Duodenal mucosa (tissue), 2 donors: ENCODE results near the gene KIAA0319L.
"Not testable (repeated sequence)": the region's sequence is repeated elsewhere in the genome, so short reads cannot be mapped to it uniquely, and the experiment has no call there.

Source experiments
- H3K27ac ChIP-seq: one replicate; pipeline ENCODE4 v1.7.0; 2013; ENCODE audit warnings: low read depth, low read length
- H3K27me3 ChIP-seq, 2 donors: one replicate each; pipeline ENCODE4 v1.7.0; 2013; ENCODE audit warnings: low read length in 2 of 2, control low read depth in 1 of 2; ENCODE audit not compliant: insufficient read depth in 2 of 2, control insufficient read depth in 1 of 2
- H3K36me3 ChIP-seq, 2 donors: one replicate each; pipeline ENCODE4 v1.7.0; 2013; ENCODE audit warnings: low read length in 2 of 2, control low read depth in 1 of 2; ENCODE audit not compliant: insufficient read depth in 2 of 2, control insufficient read depth in 1 of 2
- H3K4me1 ChIP-seq, 2 donors: one replicate each; pipeline ENCODE4 v1.7.0; 2013; ENCODE audit warnings: low read length in 2 of 2, control low read depth in 1 of 2; ENCODE audit not compliant: insufficient read depth in 2 of 2, control insufficient read depth in 1 of 2
- H3K4me3 ChIP-seq, 2 donors: one replicate each; pipeline ENCODE4 v1.7.0; 2013; ENCODE audit warnings: low read length in 2 of 2, low read depth in 1 of 2
- H3K9ac ChIP-seq, 2 donors: one replicate each; pipeline ENCODE4 v1.7.0; 2013; ENCODE audit warnings: low read length in 2 of 2, low read depth in 1 of 2
- H3K9me3 ChIP-seq, 2 donors: one replicate each; pipeline ENCODE4 v1.7.0; 2013; ENCODE audit warnings: low read length in 2 of 2, control low read depth in 1 of 2; ENCODE audit not compliant: control insufficient read depth in 1 of 2

The KIAA0319L gene

GRCh38 chr1:35470977-35471613, 86.1 kb downstream of the KIAA0319L start:
- Histone ChIP-seq H3K27ac (no peak overlapping the region), H3K4me1 (no peaks in the 10 kb centered on the region), H3K27me3 (no peaks in the 10 kb centered on the region), H3K36me3 (peaks cover 21 to 45% of the 10 kb centered on the region in 2 donors), H3K4me3 (no peak overlapping the region), H3K9me3 (no peaks in the 10 kb centered on the region), H3K9ac (no peak overlapping the region)

- H3K27ac ChIP-seq, result no peak overlapping the region
- H3K4me3 ChIP-seq, result no peak overlapping the region
- H3K27me3 ChIP-seq, result no peaks in the 10 kb centered on the region
- H3K9me3 ChIP-seq, result peaks cover 0 to 4% of the 10 kb centered on the region in 2 donors
- H3K9ac ChIP-seq, result no peak overlapping the region
- peaks cover 36 to 70% of the 10 kb centered on the region in 2 donors for H3K36me3 ChIP-seq
- H3K4me1 ChIP-seq, result no peaks in the 10 kb centered on the region
Observed at GRCh38 chr1:35466120-35466519, 91.1 kb downstream of the KIAA0319L start.

- H3K27me3 ChIP-seq, H3K27ac ChIP-seq, H3K4me3 ChIP-seq, H3K9me3 ChIP-seq, H3K4me1 ChIP-seq, H3K9ac ChIP-seq: not testable (repeated sequence)
- peaks cover 40 to 49% of the 10 kb centered on the region in 2 donors for H3K36me3 ChIP-seq
Observed at GRCh38 chr1:35463749-35464148, 93.5 kb downstream of the KIAA0319L start.

GRCh38 chr1:35463232-35463631, 94.0 kb downstream of the KIAA0319L start:
- no peaks in the 10 kb centered on the region for H3K4me1 ChIP-seq
- no peak overlapping the region for H3K9ac ChIP-seq
- H3K36me3 ChIP-seq, result peaks cover 37 to 49% of the 10 kb centered on the region in 2 donors
- H3K27ac ChIP-seq, result no peak overlapping the region
- H3K27me3 ChIP-seq, result no peaks in the 10 kb centered on the region
- no peak overlapping the region for H3K4me3 ChIP-seq
- H3K9me3 ChIP-seq, result peaks cover 0 to 4% of the 10 kb centered on the region in 2 donors

GRCh38 chr1:35461966-35462651, 95.1 kb downstream of the KIAA0319L start:
- Histone ChIP-seq H3K36me3 (peaks cover 37 to 55% of the 10 kb centered on the region in 2 donors), H3K4me3 (no peak overlapping the region), H3K4me1 (no peaks in the 10 kb centered on the region), H3K9me3 (peaks cover 0 to 4% of the 10 kb centered on the region in 2 donors), H3K9ac (no peak overlapping the region), H3K27ac (no peak overlapping the region), H3K27me3 (no peaks in the 10 kb centered on the region)

GRCh38 chr1:35460796-35461195, 96.4 kb downstream of the KIAA0319L start:
- Histone ChIP-seq H3K9ac (no peak overlapping the region), H3K27ac (no peak overlapping the region), H3K27me3 (no peaks in the 10 kb centered on the region), H3K36me3 (peaks cover 36 to 48% of the 10 kb centered on the region in 2 donors), H3K4me1 (no peaks in the 10 kb centered on the region), H3K4me3 (no peak overlapping the region), H3K9me3 (peaks cover 0 to 4% of the 10 kb centered on the region in 2 donors)

GRCh38 chr1:35454616-35455015, 102.6 kb downstream of the KIAA0319L start:
- no peak overlapping the region for H3K9ac ChIP-seq
- no peaks in the 10 kb centered on the region for H3K27me3 ChIP-seq
- no peak overlapping the region for H3K27ac ChIP-seq
- peaks cover 3 to 15% of the 10 kb centered on the region in 2 donors for H3K4me1 ChIP-seq
- H3K36me3 ChIP-seq, result peaks cover 29 to 41% of the 10 kb centered on the region in 2 donors
- H3K4me3 ChIP-seq, result no peak overlapping the region
- no peaks in the 10 kb centered on the region for H3K9me3 ChIP-seq

GRCh38 chr1:35454176-35454575, 103.0 kb downstream of the KIAA0319L start:
- H3K27ac ChIP-seq, result no peak overlapping the region
- peaks cover 33 to 45% of the 10 kb centered on the region in 2 donors for H3K36me3 ChIP-seq

GRCh38 chr1:35453031-35453430, 104.2 kb downstream of the KIAA0319L start:
- Histone ChIP-seq H3K4me1 (peaks cover 3 to 15% of the 10 kb centered on the region in 2 donors), H3K9ac (no peak overlapping the region), H3K9me3 (no peaks in the 10 kb centered on the region), H3K27me3 (no peaks in the 10 kb centered on the region), H3K36me3 (peaks cover 35 to 56% of the 10 kb centered on the region in 2 donors), H3K27ac (no peak overlapping the region), H3K4me3 (no peak overlapping the region)

More at GRCh38 chr1:35454176-35454575, 103.0 kb downstream of the KIAA0319L start:
- Histone ChIP-seq H3K9me3 (no peaks in the 10 kb centered on the region), H3K4me3 (no peak overlapping the region), H3K9ac (no peak overlapping the region), H3K4me1 (peaks cover 3 to 15% of the 10 kb centered on the region in 2 donors), H3K27me3 (no peaks in the 10 kb centered on the region)

GRCh38 chr1:35452106-35452774, 105.0 kb downstream of the KIAA0319L start:
- no peak overlapping the region for H3K27ac ChIP-seq
- no peak overlapping the region for H3K9ac ChIP-seq
- H3K4me1 ChIP-seq, result peaks cover 3 to 15% of the 10 kb centered on the region in 2 donors
- H3K27me3 ChIP-seq, result no peaks in the 10 kb centered on the region
- no peaks in the 10 kb centered on the region for H3K9me3 ChIP-seq
- no peak overlapping the region for H3K4me3 ChIP-seq
- H3K36me3 ChIP-seq, result peaks cover 35 to 59% of the 10 kb centered on the region in 2 donors
